B cell (primary cell): ENCODE results near the gene FANCI.

Experiments used
- EZH2 ChIP-seq: IDR thresholded peaks from 2 replicates; pipeline ENCODE4 v1.6.1; 2012; ENCODE audit warnings: borderline replicate concordance, low read depth, mild to moderate bottlenecking, moderate library complexity, low read length; ENCODE audit not compliant: insufficient read depth, poor library complexity, severe bottlenecking
- TF ChIP-seq, protein P1 (sequence below): fragments of 200-600 bp; IDR thresholded peaks from one replicate; pipeline ENCODE4 v1.8.0; 2022; ENCODE audit warnings: antibody characterized with exemption, mild to moderate bottlenecking

DNA sequence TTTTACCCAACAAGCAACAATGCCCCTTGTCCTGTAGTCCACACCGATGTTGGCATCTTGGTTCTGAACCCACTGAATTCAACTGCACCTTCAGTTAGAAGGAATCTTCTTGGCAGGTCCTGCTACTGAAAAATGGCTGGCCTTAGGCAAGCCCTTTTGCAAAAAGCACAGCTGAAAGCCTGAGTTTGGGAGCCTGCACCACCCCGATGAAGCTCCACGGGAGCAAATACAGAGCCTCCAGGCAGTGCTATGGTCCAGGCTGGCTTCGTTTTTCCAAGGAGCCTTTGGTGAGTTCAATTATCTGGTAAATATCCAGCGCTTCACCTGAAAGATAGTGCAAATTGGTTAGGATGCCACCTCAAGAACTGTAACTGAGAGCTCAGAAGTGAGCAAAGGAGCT, 72.7 kb downstream of the FANCI start:
- TF ChIP-seq, protein P1, sequence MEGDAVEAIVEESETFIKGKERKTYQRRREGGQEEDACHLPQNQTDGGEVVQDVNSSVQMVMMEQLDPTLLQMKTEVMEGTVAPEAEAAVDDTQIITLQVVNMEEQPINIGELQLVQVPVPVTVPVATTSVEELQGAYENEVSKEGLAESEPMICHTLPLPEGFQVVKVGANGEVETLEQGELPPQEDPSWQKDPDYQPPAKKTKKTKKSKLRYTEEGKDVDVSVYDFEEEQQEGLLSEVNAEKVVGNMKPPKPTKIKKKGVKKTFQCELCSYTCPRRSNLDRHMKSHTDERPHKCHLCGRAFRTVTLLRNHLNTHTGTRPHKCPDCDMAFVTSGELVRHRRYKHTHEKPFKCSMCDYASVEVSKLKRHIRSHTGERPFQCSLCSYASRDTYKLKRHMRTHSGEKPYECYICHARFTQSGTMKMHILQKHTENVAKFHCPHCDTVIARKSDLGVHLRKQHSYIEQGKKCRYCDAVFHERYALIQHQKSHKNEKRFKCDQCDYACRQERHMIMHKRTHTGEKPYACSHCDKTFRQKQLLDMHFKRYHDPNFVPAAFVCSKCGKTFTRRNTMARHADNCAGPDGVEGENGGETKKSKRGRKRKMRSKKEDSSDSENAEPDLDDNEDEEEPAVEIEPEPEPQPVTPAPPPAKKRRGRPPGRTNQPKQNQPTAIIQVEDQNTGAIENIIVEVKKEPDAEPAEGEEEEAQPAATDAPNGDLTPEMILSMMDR: no peak
- no peak for TF ChIP-seq EZH2
